ENCODE results near the gene IMPDH1.

- TF ChIP-seq EP300 (IDR thresholded peaks at IDR 0.05; ENCODE audit: borderline replicate concordance) (no peak), CEBPB (IDR thresholded peaks at IDR 0.05) (no peak), REST (IDR thresholded peaks at IDR 0.05; ENCODE audit: low read depth) (no peak), YY1 (IDR thresholded peaks at IDR 0.05; ENCODE audit: low read depth) (no peak), RAD21 (IDR thresholded peaks at IDR 0.05; ENCODE audit: low read depth) (no peak), MAX (IDR thresholded peaks at IDR 0.05) (no peak), NFIC (IDR thresholded peaks at IDR 0.05) (no peak), TAF1 (IDR thresholded peaks at IDR 0.05; ENCODE audit: low read depth) (no peak)
Observed at GRCh38 chr7:128380483-128381106, 29.2 kb downstream of the IMPDH1 start.

Data from Ishikawa (cell line).